Measurements from ENCODE around the gene GAS7. TPM values are rescaled to one million over a fixed set of nuclear protein-coding genes. Genes with fewer than 3 reads are reported as not detected.

GAS7 gene
- total and polyA plus RNA-seq, 7 donors, result 1.4 to 16.9 (median 7.0) TPM

DNA sequence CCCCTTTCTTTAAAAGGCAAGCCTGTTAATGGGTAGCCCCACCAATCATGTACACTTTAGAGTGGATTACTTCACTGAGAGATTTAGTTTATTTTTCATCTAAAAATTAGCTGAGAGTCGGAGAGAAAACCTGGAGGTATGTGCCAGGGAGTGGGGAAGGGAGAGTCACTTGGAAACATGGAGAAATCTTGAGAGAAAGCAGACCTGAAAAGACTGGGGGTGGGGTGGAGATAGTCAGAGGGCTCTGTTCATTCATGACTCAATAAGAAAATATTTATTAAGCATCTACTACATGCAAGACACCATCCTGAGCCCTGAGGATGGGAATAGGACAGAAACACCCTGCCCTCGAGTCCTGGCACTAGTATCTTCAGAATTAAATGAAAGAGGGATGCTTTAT, 265.9 kb downstream of the GAS7 start:
- TF ChIP-seq, protein P1, sequence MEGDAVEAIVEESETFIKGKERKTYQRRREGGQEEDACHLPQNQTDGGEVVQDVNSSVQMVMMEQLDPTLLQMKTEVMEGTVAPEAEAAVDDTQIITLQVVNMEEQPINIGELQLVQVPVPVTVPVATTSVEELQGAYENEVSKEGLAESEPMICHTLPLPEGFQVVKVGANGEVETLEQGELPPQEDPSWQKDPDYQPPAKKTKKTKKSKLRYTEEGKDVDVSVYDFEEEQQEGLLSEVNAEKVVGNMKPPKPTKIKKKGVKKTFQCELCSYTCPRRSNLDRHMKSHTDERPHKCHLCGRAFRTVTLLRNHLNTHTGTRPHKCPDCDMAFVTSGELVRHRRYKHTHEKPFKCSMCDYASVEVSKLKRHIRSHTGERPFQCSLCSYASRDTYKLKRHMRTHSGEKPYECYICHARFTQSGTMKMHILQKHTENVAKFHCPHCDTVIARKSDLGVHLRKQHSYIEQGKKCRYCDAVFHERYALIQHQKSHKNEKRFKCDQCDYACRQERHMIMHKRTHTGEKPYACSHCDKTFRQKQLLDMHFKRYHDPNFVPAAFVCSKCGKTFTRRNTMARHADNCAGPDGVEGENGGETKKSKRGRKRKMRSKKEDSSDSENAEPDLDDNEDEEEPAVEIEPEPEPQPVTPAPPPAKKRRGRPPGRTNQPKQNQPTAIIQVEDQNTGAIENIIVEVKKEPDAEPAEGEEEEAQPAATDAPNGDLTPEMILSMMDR (IDR thresholded peaks at IDR 0.05), result no peak
- no peak for DNase-seq
- no peaks in the 10 kb centered on the region for H3K4me1 ChIP-seq
- no peak overlapping the region for H3K27ac ChIP-seq
- WGBS, 3 donors, result 80 to 83% (median 80%) methylated on average over 2 of the region's 2 CpGs
- ATAC-seq, result no peak
- no peaks in the 10 kb centered on the region for H3K9me3 ChIP-seq
- peaks cover 0 to 11% (median 0%) of the 10 kb centered on the region in 3 donors for H3K27me3 ChIP-seq (ENCODE audit: insufficient read depth in 3 of 3, low read length in 2 of 3)
- H3K4me3 ChIP-seq, result no peak overlapping the region
- intact Hi-C loops (cut with DNase I), result no loop called here
- no peaks in the 10 kb centered on the region for H3K36me3 ChIP-seq (ENCODE audit: insufficient read depth in 1 of 2, low read depth in 1 of 2)

DNA sequence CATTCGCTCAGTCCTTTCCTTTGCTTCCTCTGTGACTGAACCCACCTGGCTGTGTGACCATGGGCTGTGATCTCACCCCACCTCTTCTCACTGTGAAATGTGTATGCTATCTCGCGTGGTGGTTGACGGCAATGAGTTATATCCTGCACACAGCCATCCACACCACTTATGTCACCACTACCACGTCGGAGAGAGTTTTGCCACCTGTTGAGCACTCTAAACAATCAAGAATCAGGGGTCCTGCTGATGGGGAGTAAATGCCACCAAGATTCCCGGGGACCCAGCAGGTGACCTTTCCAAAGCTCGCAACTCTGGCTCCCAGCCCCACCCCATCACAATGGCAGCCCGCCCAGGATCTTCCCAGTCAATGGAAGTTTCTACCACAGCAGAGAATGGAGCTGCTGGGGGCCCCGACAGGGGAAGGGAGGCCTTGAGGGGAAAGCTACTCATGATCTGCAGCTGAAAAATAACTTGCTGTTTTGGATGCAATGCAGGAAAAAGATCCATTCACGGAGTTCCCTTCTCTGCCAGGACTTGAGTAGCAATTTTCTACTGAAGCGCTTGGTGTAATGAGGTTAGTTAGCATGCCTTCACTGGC, 267.2 kb downstream of the GAS7 start:
- no peak for DNase-seq
- H3K4me1 ChIP-seq, result no peaks in the 10 kb centered on the region
- H3K36me3 ChIP-seq (ENCODE audit: insufficient read depth in 1 of 2, low read depth in 1 of 2), result no peaks in the 10 kb centered on the region
- H3K9me3 ChIP-seq, result no peaks in the 10 kb centered on the region
- H3K4me3 ChIP-seq, result no peak overlapping the region
- TF ChIP-seq, protein P1 (IDR thresholded peaks at IDR 0.05), result no peak
- H3K27me3 ChIP-seq (ENCODE audit: insufficient read depth in 3 of 3, low read length in 2 of 3), result peaks cover 0 to 11% (median 0%) of the 10 kb centered on the region in 3 donors
- intact Hi-C loops (cut with DNase I), result no loop called here
- no peak for ATAC-seq
- no peak overlapping the region for H3K27ac ChIP-seq
- WGBS, 3 donors, result 54 to 74% (median 59%) methylated on average over 12 of the region's 12 CpGs

DNA sequence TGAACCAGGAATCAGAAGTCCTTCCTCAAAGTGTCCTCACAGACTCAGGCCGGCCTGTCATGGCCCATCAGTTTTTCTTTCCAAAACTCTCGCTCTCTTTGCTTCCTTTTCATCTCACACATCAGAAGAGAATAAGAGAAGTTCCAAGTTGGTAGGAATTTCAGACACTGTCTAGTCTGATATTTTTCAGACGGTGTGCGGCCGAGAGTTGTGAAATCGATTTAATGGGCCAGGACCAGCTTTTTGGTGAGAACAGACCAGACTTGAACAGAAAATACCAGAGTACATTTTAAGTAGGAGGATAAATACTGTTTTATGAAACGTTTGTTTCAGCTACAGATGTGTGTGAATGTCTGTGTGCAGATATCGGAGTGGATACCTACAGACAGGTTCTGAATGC, 268.5 kb downstream of the GAS7 start:
- Histone ChIP-seq H3K9me3 (no peaks in the 10 kb centered on the region), H3K27ac (no peak overlapping the region), H3K4me1 (no peaks in the 10 kb centered on the region), H3K4me3 (no peak overlapping the region), H3K36me3 (ENCODE audit: insufficient read depth in 1 of 2, low read depth in 1 of 2) (no peaks in the 10 kb centered on the region), H3K27me3 (ENCODE audit: insufficient read depth in 3 of 3, low read length in 2 of 3) (peaks cover 0 to 11% (median 0%) of the 10 kb centered on the region in 3 donors)
- TF ChIP-seq, protein P1 (IDR thresholded peaks at IDR 0.05), result no peak
- peak in 1 of 4 donors; percentile 47 for ATAC-seq
- DNase-seq, result no peak
- 53 to 76% (median 53%) methylated on average over 8 of the region's 8 CpGs for WGBS, 3 donors
- intact Hi-C loops (cut with DNase I), result loop anchor here (5.0 to 10.0 kb wide), 2 partner anchors 682 to 685 kb away; no protein-coding TSS in a partner anchor

DNA sequence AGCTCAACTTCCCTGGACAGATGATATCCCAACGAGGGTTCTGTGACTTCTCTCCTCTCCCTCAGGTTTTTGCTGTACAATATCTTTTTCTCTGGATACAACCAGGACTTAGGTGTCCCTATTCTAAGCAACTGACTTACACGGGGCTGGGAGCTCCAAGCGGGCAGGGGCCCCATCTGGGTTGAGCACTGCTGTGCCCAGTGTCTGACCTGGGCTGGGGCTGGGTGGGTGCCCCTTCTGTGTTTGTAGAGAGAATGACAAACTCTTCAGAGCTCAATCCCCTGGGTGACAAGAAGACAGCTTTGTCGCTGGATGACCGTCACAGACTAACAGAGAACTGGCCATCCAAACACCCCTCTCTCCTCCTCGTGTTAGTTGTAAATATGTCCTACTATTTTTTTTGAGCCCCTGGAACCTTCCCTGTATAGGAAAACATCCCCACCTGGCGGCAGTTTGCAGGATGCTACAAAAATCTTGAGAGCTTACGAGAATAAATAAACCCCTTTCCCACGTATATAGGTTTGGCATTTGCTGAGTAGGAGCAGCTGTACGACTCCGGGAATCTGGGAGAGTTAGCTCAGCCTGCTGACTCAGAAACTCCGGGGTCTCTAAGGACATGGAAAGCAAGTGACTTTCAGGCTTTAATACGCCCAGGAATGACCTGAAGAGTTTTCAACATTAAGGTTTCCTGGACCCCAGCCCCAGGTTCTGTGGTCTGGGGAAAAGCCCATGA, 269.6 kb downstream of the GAS7 start:
- TF ChIP-seq, protein P1 (IDR thresholded peaks at IDR 0.05), result peak; percentile 19
- no peak overlapping the region for H3K4me3 ChIP-seq
- intact Hi-C loops (cut with DNase I), result loop anchor here (5.0 to 10.0 kb wide), 2 partner anchors 684 to 686 kb away; no protein-coding TSS in a partner anchor
- H3K27ac ChIP-seq, result no peak overlapping the region
- H3K36me3 ChIP-seq (ENCODE audit: insufficient read depth in 1 of 2, low read depth in 1 of 2), result no peaks in the 10 kb centered on the region
- no peaks in the 10 kb centered on the region for H3K9me3 ChIP-seq
- no peaks in the 10 kb centered on the region for H3K4me1 ChIP-seq
- ATAC-seq (peak in 3 of 4 donors; percentile 30 to 37 (median 35)), DNase-seq (no peak)
- WGBS, 3 donors, result 24 to 35% (median 26%) methylated on average over 13 of the region's 13 CpGs
- H3K27me3 ChIP-seq (ENCODE audit: insufficient read depth in 3 of 3, low read length in 2 of 3), result peaks cover 0 to 11% (median 0%) of the 10 kb centered on the region in 3 donors

All from psoas muscle (tissue), 8 donors.